DMS53 treated with DMSO at 0.1 percent for 48 hours (cell line): ENCODE data around the gene GRM7.
A peak's percentile ranks its signal among the peaks of the same experiment; 100 is the strongest.

Source experiments
- DNase-seq: peaks from one replicate; lab custom pipeline; 2025; ENCODE audit not compliant: unreplicated experiment; lab: John Stamatoyannopoulos, UW

Gene GRM7

GRCh38 chr3:7697548-7697947, 836.6 kb downstream of the GRM7 start:
- DNase-seq = no peak

DNA sequence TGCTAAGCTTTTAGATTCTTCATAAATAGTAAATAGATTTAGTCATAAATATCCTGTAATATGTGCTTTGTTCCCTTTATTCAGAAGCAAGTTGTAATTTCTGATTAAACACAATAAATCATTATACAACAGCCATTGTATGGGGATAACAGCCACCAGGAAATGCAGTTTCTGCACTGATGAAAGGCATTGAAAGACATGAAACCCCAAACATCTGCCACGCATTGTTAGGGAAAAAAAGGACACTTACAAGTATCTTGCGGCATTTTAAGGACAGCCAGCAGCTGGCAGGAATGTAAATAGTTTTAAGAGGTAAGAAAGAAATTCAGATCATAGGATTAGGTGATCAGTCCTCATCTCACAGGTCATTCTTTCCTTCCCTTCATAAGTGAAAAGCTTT, 839.6 kb downstream of the GRM7 start:
- DNase-seq = no peak

DNA sequence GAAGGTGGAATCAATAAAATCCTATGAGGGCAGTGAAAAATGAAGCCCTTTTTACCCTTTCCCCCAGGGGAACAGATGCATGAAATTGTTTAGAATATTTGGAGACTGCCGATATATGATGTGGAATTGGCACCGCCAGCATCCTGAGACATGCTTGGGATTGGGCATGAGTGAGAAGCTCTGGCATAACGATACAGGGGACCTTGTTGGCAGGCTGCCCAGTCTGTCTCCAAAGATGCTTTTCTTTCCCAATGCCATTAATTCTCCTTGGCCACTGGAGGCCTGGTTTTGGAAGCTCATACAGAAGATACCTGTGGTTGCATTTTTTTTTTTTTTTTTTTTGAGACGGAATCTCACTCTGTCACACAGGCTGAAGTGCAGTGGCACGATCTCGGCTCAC, 840.1 kb downstream of the GRM7 start:
- no peak for DNase-seq

- no peak for DNase-seq
Observed at GRCh38 chr3:7707187-7707586, 846.3 kb downstream of the GRM7 start.

DNA sequence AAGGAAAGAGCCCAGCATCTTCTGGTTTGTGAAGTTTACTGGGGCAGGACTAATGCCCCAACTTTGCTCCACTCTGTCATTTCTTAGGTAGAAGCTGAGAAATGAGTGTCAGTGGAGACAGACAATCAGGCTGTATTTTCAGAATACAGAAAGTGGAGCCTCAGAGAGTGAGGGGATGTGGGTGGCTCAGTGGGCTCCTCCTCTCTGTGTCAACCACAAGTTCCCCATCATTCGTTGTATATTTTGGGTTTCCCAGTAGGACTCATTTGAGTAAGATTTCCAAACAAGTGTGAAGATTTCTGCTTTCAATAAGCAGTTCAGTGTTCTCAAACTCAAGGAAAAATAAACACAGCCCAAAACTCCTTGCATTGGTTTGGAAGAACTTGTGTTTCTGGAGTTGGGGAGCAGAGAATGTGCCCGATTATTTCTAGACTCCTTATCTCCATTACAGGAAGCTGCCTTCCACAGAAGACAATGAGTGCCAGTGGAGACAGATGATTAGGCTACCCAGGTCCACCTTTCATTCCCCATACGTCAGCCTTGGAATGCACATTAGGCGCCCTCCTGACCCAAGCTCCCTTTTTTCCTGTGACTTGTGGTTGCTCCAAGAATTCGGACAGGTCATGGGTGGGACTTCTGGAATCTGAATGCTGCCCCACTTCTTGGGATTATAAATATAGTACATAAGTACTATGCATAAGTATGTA, 848.6 kb downstream of the GRM7 start:
- DNase-seq = no peak

DNA sequence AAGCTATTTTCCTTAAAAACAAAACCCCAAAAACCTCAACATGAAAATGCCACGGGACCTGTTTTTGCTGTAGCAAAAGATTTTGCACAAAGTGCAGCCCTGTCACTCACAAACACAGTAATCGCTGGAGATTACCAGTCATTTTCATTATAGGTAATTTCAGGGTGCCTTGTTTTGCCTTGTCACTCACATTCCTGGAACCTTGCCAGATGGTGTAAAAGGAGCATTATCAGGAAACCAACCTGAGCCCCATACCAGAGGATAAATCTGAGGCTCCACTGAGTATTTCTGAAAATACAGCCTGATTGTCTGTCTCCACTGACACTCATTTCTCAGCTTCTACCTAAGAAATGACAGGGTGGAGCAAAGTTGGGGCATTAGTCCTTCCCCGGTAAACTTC, 849.4 kb downstream of the GRM7 start:
- no peak for DNase-seq

GRCh38 chr3:7713724-7714123, 852.8 kb downstream of the GRM7 start:
- no peak for DNase-seq

- DNase-seq = no peak
Observed at GRCh38 chr3:7720649-7721297, 859.9 kb downstream of the GRM7 start.

GRCh38 chr3:7721869-7722268, 861.0 kb downstream of the GRM7 start:
- DNase-seq = no peak

- peak; percentile 10 for DNase-seq
Observed at GRCh38 chr3:7728566-7729519, 867.9 kb downstream of the GRM7 start.

DNA sequence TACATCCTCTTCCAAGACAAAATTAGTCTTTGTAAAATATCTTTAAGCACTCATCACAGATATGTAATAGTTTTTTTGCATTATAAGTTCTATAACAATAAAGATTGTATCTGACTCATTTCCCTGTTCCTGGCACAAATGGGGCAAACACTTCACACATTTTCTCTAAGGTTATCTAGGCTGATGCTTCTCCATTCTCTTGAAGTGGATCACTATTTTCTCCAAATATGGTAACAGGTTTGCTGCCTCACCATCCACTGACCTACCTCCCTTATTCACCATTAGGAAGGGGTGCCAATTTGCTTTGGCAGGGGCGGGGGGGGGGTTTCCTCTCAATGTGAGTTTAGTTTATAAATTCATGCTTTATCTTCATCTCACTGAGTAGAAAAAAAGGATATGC, 873.0 kb downstream of the GRM7 start:
- DNase-seq = no peak

GRCh38 chr3:7734456-7734855, 873.5 kb downstream of the GRM7 start:
- no peak for DNase-seq

GRCh38 chr3:7737263-7737662, 876.3 kb downstream of the GRM7 start:
- no peak for DNase-seq

- DNase-seq = no peak
Observed at GRCh38 chr3:7739754-7740153, 878.8 kb downstream of the GRM7 start.

- no peak for DNase-seq
Observed at GRCh38 chr3:7740458-7740857, 879.5 kb downstream of the GRM7 start.

GRCh38 chr3:7744850-7745249, 883.9 kb downstream of the GRM7 start:
- no peak for DNase-seq

DNA sequence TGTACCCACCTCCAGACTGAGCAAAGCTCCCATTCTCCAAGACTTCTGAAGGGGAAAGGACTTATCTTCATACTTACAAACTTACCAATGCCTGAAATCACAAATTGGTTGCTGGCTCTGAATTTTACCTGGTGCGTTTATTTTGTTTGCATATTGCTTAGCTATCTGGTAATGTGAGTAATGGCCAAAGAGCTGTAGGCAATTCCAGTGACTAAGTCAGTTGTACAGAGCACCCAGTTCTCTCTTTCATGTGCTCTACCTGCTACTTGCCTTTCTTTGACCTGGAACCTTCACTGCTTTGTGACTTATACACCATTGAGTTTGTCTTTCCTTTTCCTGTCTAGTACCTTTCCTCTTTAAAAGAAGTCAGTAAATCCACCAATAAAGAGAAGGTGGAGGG, 884.8 kb downstream of the GRM7 start:
- no peak for DNase-seq

DNA sequence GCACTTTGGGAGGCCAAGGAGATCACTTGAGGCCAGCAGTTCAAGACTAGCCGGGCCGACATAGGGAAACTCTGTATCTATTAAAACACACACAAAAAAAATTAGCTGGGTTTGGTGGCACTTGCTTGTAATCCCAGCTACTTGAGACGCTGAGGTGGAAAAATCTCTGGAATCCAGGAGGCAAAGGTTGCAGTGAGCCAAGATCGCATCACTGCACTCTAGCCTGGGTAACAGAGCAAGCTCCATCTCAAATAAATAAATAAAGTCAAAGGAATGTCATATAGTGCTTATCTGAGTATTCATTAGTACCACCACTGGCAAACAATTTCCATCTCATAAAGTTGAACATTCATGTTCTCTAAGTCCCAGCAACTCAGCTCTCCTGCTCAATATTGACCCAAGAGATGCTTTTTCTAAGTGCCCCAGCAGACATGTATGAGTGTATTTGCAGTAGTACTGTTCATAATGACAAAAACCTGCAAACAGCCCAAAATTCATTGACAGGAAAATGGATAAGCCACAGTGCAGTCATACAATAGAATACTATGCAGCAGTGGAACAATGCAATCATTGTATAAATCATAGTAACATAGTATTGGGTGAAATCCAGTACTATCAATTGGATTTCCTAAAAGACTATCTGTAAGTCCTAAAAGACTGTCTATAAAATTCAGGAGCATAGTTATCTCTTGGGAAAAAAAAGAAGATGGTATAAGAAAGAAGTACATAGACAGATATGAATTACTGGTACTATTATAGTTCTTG, 889.2 kb downstream of the GRM7 start:
- DNase-seq = no peak

GRCh38 chr3:7752005-7752404, 891.1 kb downstream of the GRM7 start:
- DNase-seq = no peak

DNA sequence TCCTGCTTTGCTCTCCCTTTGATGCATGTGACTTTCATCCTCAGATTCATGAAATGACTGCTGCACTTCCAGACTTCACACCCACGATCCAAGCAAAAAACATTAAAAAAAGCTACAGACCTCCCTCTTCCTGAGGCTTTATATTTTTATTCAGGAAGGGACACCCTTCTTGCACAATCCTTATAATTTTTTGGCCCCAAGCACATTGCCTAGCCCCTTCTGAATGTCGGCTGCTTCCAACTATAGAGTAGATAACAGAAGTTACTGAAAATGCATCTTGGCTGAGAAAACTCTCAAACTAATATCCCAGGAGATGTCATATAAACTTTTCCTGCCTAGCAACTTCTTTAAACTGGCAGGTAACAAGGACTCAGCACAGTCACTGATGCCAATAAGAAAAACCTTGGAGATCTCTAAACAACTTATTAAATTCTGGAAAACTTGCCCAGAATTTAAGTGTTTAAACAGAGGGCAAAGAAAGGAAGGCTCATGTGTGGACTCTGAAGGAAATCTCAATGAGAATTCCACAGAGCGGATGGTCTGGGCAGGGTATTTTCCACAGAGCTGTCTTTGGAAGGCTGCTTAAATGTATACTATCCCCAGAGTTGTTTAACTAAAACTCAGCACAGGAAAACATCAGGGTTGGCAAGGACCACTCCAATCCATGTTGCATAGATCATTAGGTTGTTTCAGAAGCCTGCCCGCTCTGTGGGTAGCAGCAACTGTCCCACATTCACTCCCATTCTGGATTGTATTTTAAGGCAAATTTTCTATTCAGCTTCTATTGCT, 893.9 kb downstream of the GRM7 start:
- no peak for DNase-seq
